Activated CD4-positive, CD25-positive, alpha-beta regulatory T cell (primary cell): ENCODE results near the gene KDM3B.
"Not testable (repeated sequence)": the region's sequence is repeated elsewhere in the genome, so short reads cannot be mapped to it uniquely, and the experiment has no call there.

Experiments used
- DNase-seq, 4 experiments: peaks; one replicate each; lab custom pipeline; 2025; lab: John Stamatoyannopoulos, UW

Gene KDM3B

GRCh38 chr5:138352071-138352721 is at the start of gene KDM3B:
Gene KDM3B (plus strand): TSS chr5:138352685. CDS start chr5:138352796, 111 bp downstream.
- peak; percentile 81 to 94 (median 90) for DNase-seq

GRCh38 chr5:138303372-138303771 is 49.1 kb upstream of the KDM3B start:
- no peak for DNase-seq

- no peak for DNase-seq
Measured at GRCh38 chr5:138305797-138306196, 46.7 kb upstream of the KDM3B start.

GRCh38 chr5:138315751-138316278 is 36.7 kb upstream of the KDM3B start:
- no peak for DNase-seq

GRCh38 chr5:138316355-138316754 is 36.1 kb upstream of the KDM3B start:
- DNase-seq: no peak

GRCh38 chr5:138318211-138318610 is 34.3 kb upstream of the KDM3B start:
- not testable (repeated sequence) for DNase-seq

- DNase-seq: no peak
Measured at GRCh38 chr5:138330813-138331448, 21.6 kb upstream of the KDM3B start.

GRCh38 chr5:138331449-138332368 is 20.8 kb upstream of the KDM3B start, which contains the start of gene CDC25C:
Gene CDC25C (minus strand): TSS chr5:138331804. CDS start chr5:138331180, 624 bp downstream.
- peak; percentile 88 to 96 (median 94) for DNase-seq

GRCh38 chr5:138334867-138335447 is 17.5 kb upstream of the KDM3B start:
- DNase-seq: no peak

- DNase-seq: no peak
Measured at GRCh38 chr5:138336952-138337684, 15.4 kb upstream of the KDM3B start.

GRCh38 chr5:138337685-138338410 is 14.6 kb upstream of the KDM3B start, which contains the start of gene FAM53C:
Gene FAM53C (plus strand): TSS chr5:138338266. CDS start chr5:138341336, 3,070 bp downstream.
- DNase-seq: peak; percentile 85 to 92 (median 87)

- no peak for DNase-seq
Measured at GRCh38 chr5:138338411-138339090, 13.9 kb upstream of the KDM3B start.

GRCh38 chr5:138339091-138339456 is 13.4 kb upstream of the KDM3B start:
- no peak for DNase-seq

GRCh38 chr5:138339464-138339863 is 13.0 kb upstream of the KDM3B start:
- DNase-seq: no peak

- no peak for DNase-seq
Measured at GRCh38 chr5:138340008-138340407, 12.5 kb upstream of the KDM3B start.

GRCh38 chr5:138344887-138345622 is 7.4 kb upstream of the KDM3B start:
- no peak for DNase-seq

- no peak for DNase-seq
Measured at GRCh38 chr5:138346889-138347288, 5.6 kb upstream of the KDM3B start.

- no peak for DNase-seq
Measured at GRCh38 chr5:138349852-138350562, 2.5 kb upstream of the KDM3B start.

- no peak for DNase-seq
Measured at GRCh38 chr5:138350563-138350890, 2.0 kb upstream of the KDM3B start.
